Renal cortical epithelial cell (primary cell): ENCODE results near the gene LRRC53. TPM values are rescaled to one million over a fixed set of nuclear protein-coding genes. Genes with fewer than 3 reads are reported as not detected.
A peak's percentile ranks its signal among the peaks of the same experiment; 100 is the strongest.

ENCODE experiments used
- DNase-seq: peaks from one replicate; pipeline ENCODE4 v3.0.0-alpha.2; 2011; ENCODE audit warnings: low read depth
- total RNA-seq: library from RNA; depleted of rRNA; stranded (reverse); fragments of >200 nt; gene quantifications from 2 replicates; pipeline ENCODE4 v1.2.3, GENCODE V29; 2014

The LRRC53 gene
- total RNA-seq, 1 donor from 2014 or later, result not detected

GRCh38 chr1:74496669-74497068 is 15.7 kb downstream of the LRRC53 start:
- DNase-seq, result no peak

- DNase-seq, result peak; percentile 63
These were observed 26.4 kb downstream of the LRRC53 start for GRCh38 chr1:74486036-74486435.

GRCh38 chr1:74485622-74486021 is 26.8 kb downstream of the LRRC53 start:
- DNase-seq, result peak; percentile 40

GRCh38 chr1:74481607-74482006 is 30.8 kb downstream of the LRRC53 start:
- DNase-seq, result no peak

- no peak for DNase-seq
These were observed 32.3 kb downstream of the LRRC53 start for GRCh38 chr1:74480068-74480467.

- DNase-seq, result no peak
These were observed 33.4 kb downstream of the LRRC53 start for GRCh38 chr1:74478979-74479378.

GRCh38 chr1:74474585-74474984 is 37.8 kb downstream of the LRRC53 start:
- no peak for DNase-seq

- no peak for DNase-seq
These were observed 40.9 kb downstream of the LRRC53 start for GRCh38 chr1:74471470-74471869.

GRCh38 chr1:74470936-74471335 is 41.5 kb downstream of the LRRC53 start:
- DNase-seq, result peak; percentile 19

- no peak for DNase-seq
These were observed 42.2 kb downstream of the LRRC53 start for GRCh38 chr1:74470251-74470650.

- DNase-seq, result peak; percentile 70
These were observed 43.3 kb downstream of the LRRC53 start for GRCh38 chr1:74468982-74469603.

- peak; percentile 83 for DNase-seq
These were observed 44.5 kb downstream of the LRRC53 start for GRCh38 chr1:74467786-74468377.

- no peak for DNase-seq
These were observed 47.2 kb downstream of the LRRC53 start for GRCh38 chr1:74465193-74465681.

GRCh38 chr1:74464037-74464436 is 48.4 kb downstream of the LRRC53 start:
- no peak for DNase-seq

- peak; percentile 3 for DNase-seq
These were observed 49.0 kb downstream of the LRRC53 start for GRCh38 chr1:74463333-74463988.

GRCh38 chr1:74457253-74457652 is 55.2 kb downstream of the LRRC53 start:
- DNase-seq, result no peak

- DNase-seq, result no peak
These were observed 57.0 kb downstream of the LRRC53 start for GRCh38 chr1:74455390-74455789.

- no peak for DNase-seq
These were observed 59.1 kb downstream of the LRRC53 start for GRCh38 chr1:74453277-74453676.

- DNase-seq, result no peak
These were observed 60.4 kb downstream of the LRRC53 start for GRCh38 chr1:74452035-74452434.

GRCh38 chr1:74437035-74437434 is 75.4 kb downstream of the LRRC53 start:
- no peak for DNase-seq

GRCh38 chr1:74436078-74436477 is 76.3 kb downstream of the LRRC53 start:
- DNase-seq, result no peak

GRCh38 chr1:74434321-74434720 is 78.1 kb downstream of the LRRC53 start:
- no peak for DNase-seq

- no peak for DNase-seq
These were observed 80.1 kb downstream of the LRRC53 start for GRCh38 chr1:74432325-74432724.
